H9 (cell line): Measurements from ENCODE around the gene PRCC. TPM values are rescaled to one million over a fixed set of nuclear protein-coding genes. Genes with fewer than 3 reads are reported as not detected.

Experiments
- DNase-seq: peaks from one replicate; pipeline ENCODE4 v3.0.0-alpha.2; 2017
- H2AFZ ChIP-seq: one replicate; pipeline ENCODE4 v1.6.1; 2013; ENCODE audit warnings: mild to moderate bottlenecking, low read length, control low read depth, moderate library complexity
- H2AK5ac ChIP-seq: 2 replicates; pipeline ENCODE4 v1.6.1; 2013; ENCODE audit warnings: low read length, control low read depth, mixed read lengths; ENCODE audit not compliant: insufficient read length
- H2BK120ac ChIP-seq: one replicate; pipeline ENCODE4 v1.6.1; 2013; ENCODE audit warnings: low read depth, mild to moderate bottlenecking, low read length, control low read depth, inconsistent platforms; ENCODE audit not compliant: poor library complexity, severe bottlenecking
- H2BK12ac ChIP-seq: 2 replicates; pipeline ENCODE4 v1.6.1; 2013; ENCODE audit warnings: low read length, control low read depth, mixed read lengths, low read depth; ENCODE audit not compliant: insufficient read length
- H2BK15ac ChIP-seq: 2 replicates; pipeline ENCODE4 v1.6.1; 2013; ENCODE audit warnings: low read depth, low read length, control low read depth
- H2BK20ac ChIP-seq: one replicate; pipeline ENCODE4 v1.6.1; 2013; ENCODE audit warnings: low read depth, mild to moderate bottlenecking, low read length, control low read depth, inconsistent platforms; ENCODE audit not compliant: poor library complexity, severe bottlenecking
- H2BK5ac ChIP-seq: 2 replicates; pipeline ENCODE4 v1.6.1; 2013; ENCODE audit warnings: low read length, control low read depth, mixed read lengths; ENCODE audit not compliant: insufficient read length
- H3K14ac ChIP-seq: 2 replicates; pipeline ENCODE4 v1.6.1; 2013; ENCODE audit warnings: low read length, control low read depth; ENCODE audit not compliant: insufficient read depth
- H3K18ac ChIP-seq: 2 replicates; pipeline ENCODE4 v1.6.1; 2013; ENCODE audit warnings: low read depth, mild to moderate bottlenecking, mixed read lengths, low read length, control low read depth; ENCODE audit not compliant: insufficient read length
- H3K23ac ChIP-seq: 2 replicates; pipeline ENCODE4 v1.6.1; 2013; ENCODE audit warnings: low read length, control low read depth, mixed read lengths, low read depth; ENCODE audit not compliant: insufficient read length
- H3K23me2 ChIP-seq: 2 replicates; pipeline ENCODE4 v1.6.1; 2013; ENCODE audit warnings: low read depth, mild to moderate bottlenecking, mixed read lengths, low read length, control low read depth; ENCODE audit not compliant: insufficient read length, poor library complexity, severe bottlenecking
- H3K27ac ChIP-seq: 2 replicates; pipeline ENCODE4 v1.5.1; 2013; ENCODE audit warnings: low read length, control low read depth, mixed read lengths, low read depth; ENCODE audit not compliant: insufficient read length
- H3K27me3 ChIP-seq: 2 replicates; pipeline ENCODE4 v1.6.1; 2013; ENCODE audit warnings: low read length, control low read depth, inconsistent platforms; ENCODE audit not compliant: insufficient read depth
- H3K4ac ChIP-seq: 2 replicates; pipeline ENCODE4 v1.6.1; 2013; ENCODE audit warnings: low read depth, mild to moderate bottlenecking, control low read depth, inconsistent platforms, low read length, moderate library complexity
- H3K4me1 ChIP-seq: 2 replicates; pipeline ENCODE4 v1.6.1; 2013; ENCODE audit warnings: low read length, control low read depth, inconsistent platforms; ENCODE audit not compliant: insufficient read depth
- H3K4me2 ChIP-seq: 2 replicates; pipeline ENCODE4 v1.6.1; 2013; ENCODE audit warnings: low read length, control low read depth, mixed read lengths; ENCODE audit not compliant: insufficient read length, insufficient read depth
- H3K56ac ChIP-seq: 2 replicates; pipeline ENCODE4 v1.6.1; 2013; ENCODE audit warnings: low read depth, mild to moderate bottlenecking, mixed read lengths, low read length, control low read depth; ENCODE audit not compliant: insufficient read length
- H3K79me1 ChIP-seq: 2 replicates; pipeline ENCODE4 v1.6.1; 2013; ENCODE audit warnings: low read depth, mild to moderate bottlenecking, moderate library complexity, low read length, control low read depth, inconsistent platforms; ENCODE audit not compliant: insufficient read depth, poor library complexity, severe bottlenecking
- H3K79me2 ChIP-seq: 2 replicates; pipeline ENCODE4 v1.6.1; 2013; ENCODE audit warnings: low read length, control low read depth, inconsistent platforms; ENCODE audit not compliant: insufficient read depth
- H3K9ac ChIP-seq: 2 replicates; pipeline ENCODE4 v1.6.1; 2013; ENCODE audit warnings: low read length, control low read depth, mixed read lengths; ENCODE audit not compliant: insufficient read length; ENCODE audit errors: extremely low read depth
- H3K9me3 ChIP-seq: one replicate; pipeline ENCODE4 v1.6.1; 2013; ENCODE audit warnings: low read depth, low read length, inconsistent platforms; ENCODE audit not compliant: control insufficient read depth
- H3T11ph ChIP-seq: one replicate; pipeline ENCODE4 v1.6.1; 2013; ENCODE audit warnings: mild to moderate bottlenecking, low read length, control low read depth, inconsistent platforms
- H4K20me1 ChIP-seq: one replicate; pipeline ENCODE4 v1.6.1; 2013; ENCODE audit not compliant: control insufficient read depth, insufficient read length, insufficient read depth
- H4K5ac ChIP-seq: 2 replicates; pipeline ENCODE4 v1.6.1; 2013; ENCODE audit warnings: low read depth, mild to moderate bottlenecking, mixed read lengths, low read length, control low read depth; ENCODE audit not compliant: insufficient read length
- H4K8ac ChIP-seq: replicated peaks from 2 replicates; pipeline ENCODE4 v1.6.1; 2013; ENCODE audit warnings: low read length, control low read depth, mixed read lengths, low read depth; ENCODE audit not compliant: insufficient read length
- H4K91ac ChIP-seq: 2 replicates; pipeline ENCODE4 v1.6.1; 2013; ENCODE audit warnings: low read depth, mild to moderate bottlenecking, moderate library complexity, mixed read lengths, low read length, control low read depth; ENCODE audit not compliant: insufficient read length
- H3K27ac Mint-ChIP-seq, 3 experiments: 2 replicates in 2 of 3; 3 replicates in 1 of 3; pipeline ENCODE4 v1.8.0; 2020 to 2021; ENCODE audit warnings: mixed read lengths in 3 of 3, mild to moderate bottlenecking in 1 of 3, moderate library complexity in 1 of 3
- H3K27me3 Mint-ChIP-seq: 2 replicates; pipeline ENCODE4 v1.8.0; 2021; ENCODE audit warnings: low read depth, mild to moderate bottlenecking, moderate library complexity, mixed read lengths
- H3K36me3 Mint-ChIP-seq, 3 experiments: 2 replicates in 2 of 3; 3 replicates in 1 of 3; pipeline ENCODE4 v1.8.0; 2020 to 2021; ENCODE audit warnings: low read depth in 3 of 3, mixed read lengths in 3 of 3; ENCODE audit not compliant: insufficient read depth in 1 of 3
- H3K4me1 Mint-ChIP-seq, 2 experiments: 2 replicates each; pipeline ENCODE4 v1.8.0; 2020; ENCODE audit warnings: mixed read lengths in 2 of 2
- H3K4me3 Mint-ChIP-seq, 2 experiments: 2 replicates in 1 of 2; 3 replicates in 1 of 2; pipeline ENCODE4 v1.8.0; 2020 to 2021; ENCODE audit warnings: mild to moderate bottlenecking in 2 of 2, mixed read lengths in 2 of 2, moderate library complexity in 1 of 2
- H3K9me3 Mint-ChIP-seq, 2 experiments: 2 replicates in 1 of 2; 3 replicates in 1 of 2; pipeline ENCODE4 v1.8.0; 2020; ENCODE audit warnings: mild to moderate bottlenecking in 2 of 2, mixed read lengths in 2 of 2, moderate library complexity in 1 of 2
- WGBS: extraction: QIAGEN DNeasy Blood & Tissue Kit; methylation state at CpG from one replicate; pipeline ENCODE4 v1.1.7; 2013; ENCODE audit warnings: missing lambda C conversion rate, low lambda C conversion rate, mixed read lengths; ENCODE audit not compliant: insufficient read length; ENCODE audit errors: extremely low coverage; 5-methylcytosine and 5-hydroxymethylcytosine counted together
- total RNA-seq: library from RNA; stranded (reverse); gene quantifications from 2 replicates; pipeline ENCODE4 v1.2.1, GENCODE V29; 2021
- TF ChIP-seq, protein P1 (sequence below): fragments of 200-600 bp; sonication (generic); conservative IDR thresholded peaks from 3 replicates; pipeline ENCODE4 v1.8.0; 2021; ENCODE audit warnings: antibody characterized with exemption, mild to moderate bottlenecking

PRCC gene
- total RNA-seq, 1 experiment from 2014 or later: 129 TPM

DNA sequence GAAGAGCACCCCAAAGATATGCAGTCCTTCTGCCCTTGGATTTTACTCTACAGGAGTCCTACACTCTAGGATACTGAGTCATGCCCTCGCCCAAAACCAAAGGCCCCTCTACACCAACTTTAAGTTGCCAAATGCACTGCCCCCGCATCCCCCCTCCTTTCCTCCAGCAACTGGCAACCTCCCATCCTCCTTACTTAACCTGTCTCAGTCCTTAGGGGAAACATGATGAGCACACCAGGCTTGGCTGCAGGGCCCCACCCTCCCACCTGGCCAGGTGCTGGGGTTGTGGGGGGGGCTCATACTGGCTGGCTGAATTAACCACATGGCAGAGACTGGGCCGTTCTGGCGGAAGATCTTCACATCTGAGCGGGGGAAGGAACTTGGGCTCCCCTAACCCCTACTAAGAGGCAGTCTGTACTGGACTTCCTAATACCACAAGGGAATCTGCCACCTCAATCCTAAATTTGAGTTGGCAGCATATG is 17.1 kb upstream of the PRCC start:
- peak overlapping the region; percentile 91 to 94 for H3K4me3 Mint-ChIP-seq
- TF ChIP-seq, protein P1, sequence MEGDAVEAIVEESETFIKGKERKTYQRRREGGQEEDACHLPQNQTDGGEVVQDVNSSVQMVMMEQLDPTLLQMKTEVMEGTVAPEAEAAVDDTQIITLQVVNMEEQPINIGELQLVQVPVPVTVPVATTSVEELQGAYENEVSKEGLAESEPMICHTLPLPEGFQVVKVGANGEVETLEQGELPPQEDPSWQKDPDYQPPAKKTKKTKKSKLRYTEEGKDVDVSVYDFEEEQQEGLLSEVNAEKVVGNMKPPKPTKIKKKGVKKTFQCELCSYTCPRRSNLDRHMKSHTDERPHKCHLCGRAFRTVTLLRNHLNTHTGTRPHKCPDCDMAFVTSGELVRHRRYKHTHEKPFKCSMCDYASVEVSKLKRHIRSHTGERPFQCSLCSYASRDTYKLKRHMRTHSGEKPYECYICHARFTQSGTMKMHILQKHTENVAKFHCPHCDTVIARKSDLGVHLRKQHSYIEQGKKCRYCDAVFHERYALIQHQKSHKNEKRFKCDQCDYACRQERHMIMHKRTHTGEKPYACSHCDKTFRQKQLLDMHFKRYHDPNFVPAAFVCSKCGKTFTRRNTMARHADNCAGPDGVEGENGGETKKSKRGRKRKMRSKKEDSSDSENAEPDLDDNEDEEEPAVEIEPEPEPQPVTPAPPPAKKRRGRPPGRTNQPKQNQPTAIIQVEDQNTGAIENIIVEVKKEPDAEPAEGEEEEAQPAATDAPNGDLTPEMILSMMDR: no peak
- H3K4ac ChIP-seq: no peak overlapping the region
- H3K36me3 Mint-ChIP-seq: peaks cover 9 to 18% (median 17%) of the 10 kb centered on the region in 3 experiments
- no peak overlapping the region for H4K8ac ChIP-seq
- no peak overlapping the region for H2BK5ac ChIP-seq
- no peak overlapping the region for H2BK120ac ChIP-seq
- no peak overlapping the region for H2BK12ac ChIP-seq
- DNase-seq: no peak
- H2BK20ac ChIP-seq: no peak overlapping the region
- H3K9me3 ChIP-seq: no peaks in the 10 kb centered on the region
- H3K4me1 Mint-ChIP-seq: peaks cover 53 to 55% of the 10 kb centered on the region in 2 experiments
- H3K79me1 ChIP-seq: no peaks in the 10 kb centered on the region
- no peak overlapping the region for H2AK5ac ChIP-seq
- H3K23ac ChIP-seq: no peak overlapping the region
- H2AFZ ChIP-seq: no peak overlapping the region
- H4K91ac ChIP-seq: no peak overlapping the region
- no peaks in the 10 kb centered on the region for H3K27me3 ChIP-seq
- H3K79me2 ChIP-seq: peaks cover 32% of the 10 kb centered on the region; the same call in 1 of the 2 replicates
- 0 out of 2 replicates have a peak overlapping the region, but pooled peaks have one; percentile 32 for H3K14ac ChIP-seq
- no peak overlapping the region for H3T11ph ChIP-seq
- H4K20me1 ChIP-seq: no peaks in the 10 kb centered on the region
- H3K27me3 Mint-ChIP-seq: no peaks in the 10 kb centered on the region
- no peak overlapping the region for H4K5ac ChIP-seq
- H3K23me2 ChIP-seq: peaks cover 23% of the 10 kb centered on the region
- no CpG with 5 or more reads among the region's 5 CpGs for WGBS
- no peaks in the 10 kb centered on the region for H3K9me3 Mint-ChIP-seq
- H3K27ac Mint-ChIP-seq: peak overlapping the region; percentile 88 to 98 (median 96)
- H3K9ac ChIP-seq: peak overlapping the region; percentile 85
- H2BK15ac ChIP-seq: no peak overlapping the region
- H3K56ac ChIP-seq: no peak overlapping the region
- peaks cover 28% of the 10 kb centered on the region for H3K4me1 ChIP-seq
- H3K4me2 ChIP-seq: peak overlapping the region; percentile 73
- peak overlapping the region; percentile 39 for H3K18ac ChIP-seq
- H3K27ac ChIP-seq: no peak overlapping the region
